GM21360 (cell line): ENCODE results near the gene FGF21.
"Not testable (repeated sequence)": the region's sequence is repeated elsewhere in the genome, so short reads cannot be mapped to it uniquely, and the experiment has no call there.

Experiments
- ATAC-seq: cut with Tn5 transposase; IDR thresholded peaks from one replicate; pipeline ENCODE4 v1.9.1; 2021; ENCODE audit warnings: mild to moderate bottlenecking, moderate library complexity; ENCODE audit not compliant: unreplicated experiment

Gene FGF21

GRCh38 chr19:48786422-48786821, 31.1 kb downstream of the FGF21 start:
- ATAC-seq, result not testable (repeated sequence)

DNA sequence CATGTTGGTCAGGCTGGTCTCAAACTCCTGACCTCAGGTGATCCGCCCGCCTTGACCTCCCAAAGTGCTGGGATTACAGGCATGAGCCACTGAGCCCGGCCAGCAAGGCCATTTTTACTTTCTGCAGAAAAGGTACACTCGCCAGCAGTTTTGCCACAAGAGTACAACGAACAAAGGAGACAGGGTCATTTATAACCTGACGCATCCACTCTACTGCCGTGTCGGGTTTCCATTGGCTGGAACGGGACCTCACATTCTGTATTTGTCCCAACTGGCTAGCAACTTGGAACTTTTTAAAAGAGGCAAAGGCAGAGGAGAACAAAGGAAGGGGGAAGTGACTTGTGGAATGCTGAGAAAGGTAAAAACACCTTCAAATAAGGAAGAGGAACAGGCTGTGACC, 32.0 kb downstream of the FGF21 start:
- not testable (repeated sequence) for ATAC-seq

DNA sequence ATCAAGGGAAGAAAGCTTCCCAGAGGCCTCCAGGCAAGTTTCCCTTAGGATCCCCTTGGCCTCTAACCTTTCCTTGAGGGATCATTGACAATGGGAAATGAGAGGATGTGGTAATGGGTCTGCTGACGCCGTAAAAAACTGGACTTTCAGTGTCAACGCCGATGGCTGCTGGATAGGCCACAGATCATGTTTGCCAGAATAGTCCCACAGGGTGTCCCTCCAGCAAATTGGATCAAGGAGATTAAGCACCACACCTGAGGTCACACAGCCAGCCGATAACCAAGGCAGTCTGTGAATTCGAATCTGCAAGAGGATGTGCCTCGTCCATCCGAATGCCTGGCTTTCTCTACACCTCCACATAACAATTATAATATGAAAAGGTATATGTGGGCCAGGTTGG, 37.9 kb downstream of the FGF21 start:
- ATAC-seq, result no peak

DNA sequence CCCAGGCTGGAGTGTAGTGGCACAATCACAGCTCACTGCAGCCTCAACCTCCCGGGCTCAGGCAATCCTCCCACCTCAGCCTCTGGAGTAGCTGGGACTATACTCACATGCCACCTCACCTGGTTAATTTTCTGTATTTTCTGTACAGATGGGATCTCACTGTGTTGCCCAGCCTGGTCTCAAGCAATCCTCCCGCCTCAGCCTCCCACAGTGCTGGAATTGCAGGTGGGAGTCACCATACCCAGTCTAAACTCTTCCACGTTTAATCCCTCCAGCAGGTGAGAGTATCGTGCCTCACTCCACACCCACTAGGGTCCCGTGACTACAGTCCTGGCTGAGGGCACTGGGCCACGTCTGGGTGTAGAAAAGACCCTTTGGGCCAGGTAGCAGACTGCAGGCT, 39.0 kb downstream of the FGF21 start:
- no peak for ATAC-seq

- peak; percentile 67 for ATAC-seq
Measured at GRCh38 chr19:48795055-48795684, 39.8 kb downstream of the FGF21 start.

- peak; percentile 7 for ATAC-seq
Measured at GRCh38 chr19:48795685-48796070, 40.4 kb downstream of the FGF21 start.

- ATAC-seq, result no peak
Measured at GRCh38 chr19:48796298-48797083, 41.2 kb downstream of the FGF21 start.

GRCh38 chr19:48797103-48797502, 41.8 kb downstream of the FGF21 start:
- no peak for ATAC-seq

- ATAC-seq, result no peak
Measured at GRCh38 chr19:48798937-48799336, 43.6 kb downstream of the FGF21 start.

GRCh38 chr19:48799358-48800300, 44.3 kb downstream of the FGF21 start:
- ATAC-seq, result no peak

- ATAC-seq, result no peak
Measured at GRCh38 chr19:48802623-48803022, 47.3 kb downstream of the FGF21 start.

DNA sequence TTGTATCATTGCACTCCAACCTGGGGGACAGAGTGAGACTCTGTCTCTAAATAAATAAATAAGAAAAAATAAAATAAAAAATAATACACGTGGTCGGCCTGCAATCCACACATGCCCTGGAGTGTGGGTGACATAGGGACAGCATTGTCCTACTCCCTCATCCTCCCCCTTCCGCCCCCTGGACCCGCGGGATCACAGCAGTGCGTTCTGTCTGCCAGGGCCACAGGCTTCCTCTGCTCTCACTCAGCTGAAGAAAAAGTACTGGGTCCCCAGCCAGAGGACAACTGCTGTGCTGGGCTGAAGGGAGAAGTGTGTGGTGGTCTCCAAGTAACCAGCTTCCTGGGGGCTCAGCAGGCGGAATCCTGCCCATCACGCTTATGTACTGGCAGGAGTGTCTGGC, 49.2 kb downstream of the FGF21 start:
- ATAC-seq, result no peak

- ATAC-seq, result no peak
Measured at GRCh38 chr19:48805452-48805851, 50.1 kb downstream of the FGF21 start.

GRCh38 chr19:48806518-48806817, 51.1 kb downstream of the FGF21 start:
- no peak for ATAC-seq

- ATAC-seq, result no peak
Measured at GRCh38 chr19:48806818-48807589, 51.7 kb downstream of the FGF21 start.

- ATAC-seq, result no peak
Measured at GRCh38 chr19:48807590-48808308, 52.4 kb downstream of the FGF21 start.
